ENCODE data around the gene PFKFB2. TPM values are rescaled to one million over a fixed set of nuclear protein-coding genes. Genes with fewer than 3 reads are reported as not detected.
A peak's percentile ranks its signal among the peaks of the same experiment; 100 is the strongest.

PFKFB2 gene
- total and polyA plus RNA-seq, 2 donors (not counting 1 experiment from before 2014, with no cell fraction given): 6.5 to 18.2 TPM

DNA sequence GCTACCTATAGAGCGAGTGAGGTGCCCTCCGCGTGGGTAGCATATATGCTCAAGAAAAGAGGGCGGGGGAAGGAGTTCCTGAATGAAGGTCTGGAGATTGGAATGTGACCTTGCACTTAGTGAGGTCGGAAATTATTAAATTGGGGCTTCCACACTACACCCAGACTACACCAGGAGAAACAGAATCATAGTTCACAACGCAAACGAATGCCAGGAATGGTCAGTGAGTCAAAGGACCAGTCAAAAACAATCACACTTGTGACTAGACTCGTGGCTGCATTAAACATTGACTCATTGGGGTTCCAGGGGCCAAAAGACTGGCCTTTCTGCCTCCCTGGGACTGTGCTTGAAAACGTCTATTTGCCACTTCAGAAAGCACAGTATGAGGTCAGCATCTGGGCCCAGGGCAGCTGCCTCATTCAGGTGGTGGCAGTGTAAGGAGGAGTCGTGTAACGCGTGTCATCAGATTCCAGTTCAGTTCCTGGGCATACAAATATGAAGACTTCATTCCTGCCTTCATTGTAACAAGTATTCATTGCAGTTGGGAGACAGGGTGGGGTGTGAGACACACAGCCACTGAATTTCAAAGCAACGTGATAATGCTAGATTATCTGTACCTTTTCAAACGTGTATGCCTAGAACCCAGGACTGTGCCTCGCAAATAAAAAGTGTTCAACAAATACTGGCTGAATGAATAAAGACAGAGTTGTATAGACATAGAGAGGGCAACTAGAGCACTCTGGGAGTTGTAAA, 1.7 kb upstream of the PFKFB2 start, which contains the start of gene YOD1:
Gene YOD1 (minus strand): TSS at position 18 of the 753 bp plus-strand sequence. CDS start 178 bp downstream, outside the sequence.
- H3K9me3 ChIP-seq (ENCODE audit: control extremely low read depth in 1 of 3, control insufficient read depth in 2 of 3, insufficient read depth in 1 of 3, low read length in 2 of 3): no peaks in the 10 kb centered on the region
- peaks cover 39 to 42% of the 10 kb centered on the region in 2 donors for H3K4me1 ChIP-seq (ENCODE audit: control insufficient read depth in 2 of 2, insufficient read depth in 2 of 2, low read length in 2 of 2)
- ATAC-seq (ENCODE audit: low read depth) (no peak), DNase-seq (no peak)
- H3K27ac ChIP-seq (ENCODE audit: low read length in 2 of 2): peak within 1 kb of the TSS; percentile 50 to 72
- TF ChIP-seq EZH2 (IDR thresholded peaks at IDR 0.05; ENCODE audit: borderline replicate concordance, insufficient read depth, low read depth, low read length, poor library complexity, severe bottlenecking): no peak
- TF ChIP-seq, protein P1, sequence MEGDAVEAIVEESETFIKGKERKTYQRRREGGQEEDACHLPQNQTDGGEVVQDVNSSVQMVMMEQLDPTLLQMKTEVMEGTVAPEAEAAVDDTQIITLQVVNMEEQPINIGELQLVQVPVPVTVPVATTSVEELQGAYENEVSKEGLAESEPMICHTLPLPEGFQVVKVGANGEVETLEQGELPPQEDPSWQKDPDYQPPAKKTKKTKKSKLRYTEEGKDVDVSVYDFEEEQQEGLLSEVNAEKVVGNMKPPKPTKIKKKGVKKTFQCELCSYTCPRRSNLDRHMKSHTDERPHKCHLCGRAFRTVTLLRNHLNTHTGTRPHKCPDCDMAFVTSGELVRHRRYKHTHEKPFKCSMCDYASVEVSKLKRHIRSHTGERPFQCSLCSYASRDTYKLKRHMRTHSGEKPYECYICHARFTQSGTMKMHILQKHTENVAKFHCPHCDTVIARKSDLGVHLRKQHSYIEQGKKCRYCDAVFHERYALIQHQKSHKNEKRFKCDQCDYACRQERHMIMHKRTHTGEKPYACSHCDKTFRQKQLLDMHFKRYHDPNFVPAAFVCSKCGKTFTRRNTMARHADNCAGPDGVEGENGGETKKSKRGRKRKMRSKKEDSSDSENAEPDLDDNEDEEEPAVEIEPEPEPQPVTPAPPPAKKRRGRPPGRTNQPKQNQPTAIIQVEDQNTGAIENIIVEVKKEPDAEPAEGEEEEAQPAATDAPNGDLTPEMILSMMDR (IDR thresholded peaks at IDR 0.05): no peak
- peak within 1 kb of the TSS; percentile 89 for H3K27ac Mint-ChIP-seq
- no peaks in the 10 kb centered on the region for H3K27me3 ChIP-seq (replicated peaks in 1 of 4; ENCODE audit: control extremely low read depth in 1 of 4, control insufficient read depth in 3 of 4, insufficient read depth in 4 of 4, low read length in 3 of 4)
- POLR2A ChIA-PET: no interaction called here
- H3K4me2 ChIP-seq (replicated peaks; ENCODE audit: low read depth, low read length, poor library complexity, severe bottlenecking): peak within 1 kb of the TSS; percentile 84
- WGBS (ENCODE audit: insufficient coverage): 83% methylated on average over 7 of the region's 15 CpGs
- no peaks in the 10 kb centered on the region for H3K9me3 Mint-ChIP-seq (ENCODE audit: insufficient read depth)
- peak within 1 kb of the TSS; percentile 83 to 97 (median 87) for H3K4me3 ChIP-seq (ENCODE audit: control extremely low read depth in 1 of 5, extremely low read depth in 1 of 5, insufficient read depth in 1 of 5, low read depth in 2 of 5, low read length in 4 of 5)
- CTCF ChIA-PET: interaction anchor here (2.8 to 4.9 kb wide), 3 partner anchors 24 to 447 kb away, joined by 17 to 76 read pairs (median 54); no protein-coding TSS in a partner anchor
- peaks cover 40% of the 10 kb centered on the region for H3K79me2 ChIP-seq (ENCODE audit: control insufficient read depth, insufficient read depth, low read length)
- peaks cover 61% of the 10 kb centered on the region for H3K4me1 Mint-ChIP-seq
- H2AFZ ChIP-seq (ENCODE audit: insufficient read depth, low read depth, low read length, poor library complexity, severe bottlenecking): peak within 1 kb of the TSS; percentile 89
- peak within 1 kb of the TSS; percentile 99 for H3K4me3 Mint-ChIP-seq
- H3K27me3 Mint-ChIP-seq: no peaks in the 10 kb centered on the region
- intact Hi-C loops (cut with micrococcal nuclease): loop anchor here (5.0 to 10.0 kb wide), 4 partner anchors 129 to 494 kb away; partner anchors contain the start of genes DYRK3, FCMR and MAPKAPK2
- H4K20me1 ChIP-seq (ENCODE audit: control insufficient read depth, insufficient read depth, low read length, poor library complexity, severe bottlenecking): no peaks in the 10 kb centered on the region
- H3K36me3 ChIP-seq (replicated peaks in 1 of 2; ENCODE audit: control extremely low read depth in 1 of 2, control insufficient read depth in 1 of 2, extremely low read depth in 1 of 2, insufficient read depth in 2 of 2, low read length in 1 of 2): peaks cover 5 to 20% of the 10 kb centered on the region in 2 experiments
- peak within 1 kb of the TSS; percentile 79 for H3K9ac ChIP-seq (ENCODE audit: low read length)

All from B cell (primary cell).